ENCODE results near the gene TP53RK. TPM values are rescaled to one million over a fixed set of nuclear protein-coding genes. Genes with fewer than 3 reads are reported as not detected.

Gene TP53RK
- polyA plus RNA-seq, 1 of the 3 experiments (the other 2 are of a cell fraction), result 5.5 TPM

GRCh38 chr20:46698788-46699187, 9.5 kb upstream of the TP53RK start:
- Histone ChIP-seq H3K4me1 (ENCODE audit: control insufficient read depth in 1 of 2, insufficient read depth in 2 of 2, low read depth in 1 of 2, low read length in 1 of 2) (peaks cover 0 to 2% of the 10 kb centered on the region in 2 experiments; a peak in 1 of 4 replicates), H3K4me2 (no peak overlapping the region), H3F3A (replicated peaks; ENCODE audit: insufficient read depth) (peaks cover 3% of the 10 kb centered on the region), H3K9ac (no peak overlapping the region), H3K27me3 (ENCODE audit: insufficient read depth) (no peaks in the 10 kb centered on the region), H2AFZ (ENCODE audit: low read depth) (no peak overlapping the region), H3K27ac (ENCODE audit: low read depth in 2 of 2, low read length in 1 of 2) (no peak overlapping the region), H3K9me3 (no peaks in the 10 kb centered on the region), H3K79me2 (ENCODE audit: insufficient read depth) (no peaks in the 10 kb centered on the region), H3K36me3 (replicated peaks in 1 of 2; ENCODE audit: control insufficient read depth in 1 of 2, insufficient read depth in 2 of 2, low read length in 1 of 2) (no peaks in the 10 kb centered on the region), H3K4me3 (ENCODE audit: low read depth in 2 of 2, low read length in 1 of 2) (no peak overlapping the region), H4K20me1 (ENCODE audit: insufficient read depth) (no peaks in the 10 kb centered on the region), H3K9me2 (no peaks in the 10 kb centered on the region)
- ChIA-PET POLR2A (interaction anchor here (0.6 kb wide), 1 partner anchor 183 kb away, joined by 4 read pairs; no protein-coding TSS in a partner anchor), CTCF (interaction anchor here (0.7 kb wide), 1 partner anchor 9 kb away, joined by 3 read pairs; no protein-coding TSS in a partner anchor)
- WGBS (ENCODE audit: low lambda C conversion rate), result 73% methylated on average over 2 of the region's 2 CpGs
- no peak for TF ChIP-seq RAD21 (IDR thresholded peaks at IDR 0.05; ENCODE audit: low read length)
- no peak for TF ChIP-seq POLR2AphosphoS5 (IDR thresholded peaks at IDR 0.05; ENCODE audit: low read depth, low read length)
- no peak for TF ChIP-seq MEF2A (IDR thresholded peaks at IDR 0.05; ENCODE audit: borderline replicate concordance, low read depth)
- no peak for TF ChIP-seq REST (IDR thresholded peaks at IDR 0.05; ENCODE audit: low read depth, low read length)
- TF ChIP-seq SMC3 (IDR thresholded peaks at IDR 0.05; ENCODE audit: low read depth, low read length), result no peak
- no peak for TF ChIP-seq EP300 (IDR thresholded peaks at IDR 0.05; ENCODE audit: borderline replicate concordance in 1 of 2, low read depth in 1 of 2, low read length in 1 of 2)
- DNase-seq, result no peak

- H4K20me1 ChIP-seq (ENCODE audit: insufficient read depth), result no peaks in the 10 kb centered on the region
- no peak for DNase-seq
- no peak overlapping the region for H3K4me2 ChIP-seq
- H3K9me2 ChIP-seq, result no peaks in the 10 kb centered on the region
- POLR2A ChIA-PET, result no interaction called here
- H3K36me3 ChIP-seq (replicated peaks in 1 of 2; ENCODE audit: control insufficient read depth in 1 of 2, insufficient read depth in 2 of 2, low read length in 1 of 2), result no peaks in the 10 kb centered on the region
- WGBS (ENCODE audit: low lambda C conversion rate), result 63% methylated on average over 2 of the region's 3 CpGs
- H3K27ac ChIP-seq (ENCODE audit: low read depth in 2 of 2, low read length in 1 of 2), result no peak overlapping the region
- peaks cover 6% of the 10 kb centered on the region for H3F3A ChIP-seq (replicated peaks; ENCODE audit: insufficient read depth)
- no peak overlapping the region for H2AFZ ChIP-seq (ENCODE audit: low read depth)
- TF ChIP-seq FOSL2 (IDR thresholded peaks at IDR 0.05; ENCODE audit: borderline replicate concordance, low read depth) (no peak), MEF2A (IDR thresholded peaks at IDR 0.05; ENCODE audit: borderline replicate concordance, low read depth) (no peak), FOXJ3 (CRISPR knock-in tag; IDR thresholded peaks at IDR 0.05) (no peak), SIN3A (IDR thresholded peaks at IDR 0.05; ENCODE audit: borderline replicate concordance, low read depth, low read length) (no peak), MXI1 (IDR thresholded peaks at IDR 0.05; ENCODE audit: low read depth, low read length) (no peak), PBX3 (IDR thresholded peaks at IDR 0.05) (no peak), RXRA (IDR thresholded peaks at IDR 0.05; ENCODE audit: borderline replicate concordance, low read depth) (no peak), POLR2AphosphoS5 (IDR thresholded peaks at IDR 0.05; ENCODE audit: low read depth, low read length) (no peak), EP300 (IDR thresholded peaks at IDR 0.05; ENCODE audit: borderline replicate concordance in 1 of 2, low read depth in 1 of 2, low read length in 1 of 2) (no peak), EZH2phosphoT487 (IDR thresholded peaks at IDR 0.05; ENCODE audit: borderline replicate concordance, low read depth) (no peak), CHD2 (IDR thresholded peaks at IDR 0.05; ENCODE audit: low read length, partially characterized antibody) (no peak), RFX5 (IDR thresholded peaks at IDR 0.05; ENCODE audit: low read length) (no peak), TEAD4 (IDR thresholded peaks at IDR 0.05; ENCODE audit: borderline replicate concordance, insufficient read depth) (no peak), TCF12 (IDR thresholded peaks at IDR 0.05) (no peak), YY1 (IDR thresholded peaks at IDR 0.05; ENCODE audit: low read depth) (no peak), MAX (IDR thresholded peaks at IDR 0.05; ENCODE audit: low read depth) (no peak), ZBTB33 (IDR thresholded peaks at IDR 0.05; ENCODE audit: borderline replicate concordance, low read depth) (no peak)
- CTCF ChIA-PET, result interaction anchor here (0.6 to 1.2 kb wide), 4 partner anchors 13 to 90 kb away, joined by 3 to 4 read pairs (median 3); no protein-coding TSS in a partner anchor
- H3K4me1 ChIP-seq (ENCODE audit: control insufficient read depth in 1 of 2, insufficient read depth in 2 of 2, low read depth in 1 of 2, low read length in 1 of 2), result peaks cover 0 to 2% of the 10 kb centered on the region in 2 experiments; a peak in 1 of 4 replicates
- no peak overlapping the region for H3K9ac ChIP-seq
- H3K4me3 ChIP-seq (ENCODE audit: low read depth in 2 of 2, low read length in 1 of 2), result no peak overlapping the region
- H3K27me3 ChIP-seq (ENCODE audit: insufficient read depth), result no peaks in the 10 kb centered on the region
- H3K9me3 ChIP-seq, result no peaks in the 10 kb centered on the region
- H3K79me2 ChIP-seq (ENCODE audit: insufficient read depth), result no peaks in the 10 kb centered on the region
Measured at GRCh38 chr20:46696791-46697279, 7.6 kb upstream of the TP53RK start.
